ENCODE data around the gene ZNF512. TPM values are rescaled to one million over a fixed set of nuclear protein-coding genes. Genes with fewer than 3 reads are reported as not detected.
"Not testable (repeated sequence)": the region's sequence is repeated elsewhere in the genome, so short reads cannot be mapped to it uniquely, and the experiment has no call there.

The ZNF512 gene
- total RNA-seq, 1 donor from 2014 or later: 27.4 TPM

DNA sequence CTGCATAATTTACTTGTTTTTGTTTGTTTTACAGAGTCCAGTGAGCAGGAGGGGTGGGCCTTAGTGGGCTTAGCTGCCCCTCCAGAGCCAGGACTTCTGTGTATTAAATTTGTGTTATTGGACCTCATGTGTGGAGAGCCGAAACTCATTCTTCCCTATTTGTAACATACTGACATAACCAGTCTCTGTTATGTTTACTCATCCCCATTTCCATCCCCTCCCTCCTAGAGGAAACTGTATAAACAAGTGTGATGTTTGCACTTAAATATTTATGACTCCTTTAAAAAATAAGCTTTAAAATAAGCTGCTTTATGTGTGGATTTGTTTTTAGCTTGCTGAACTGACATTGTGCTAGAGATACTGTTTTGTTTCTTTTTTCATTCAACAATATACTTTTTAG, 13.8 kb downstream of the ZNF512 start:
- DNase-seq (ENCODE audit: low read depth): no peak
- H3K4me3 ChIP-seq (ENCODE audit: low read depth, low read length): no peak overlapping the region
- TF ChIP-seq, protein P1, sequence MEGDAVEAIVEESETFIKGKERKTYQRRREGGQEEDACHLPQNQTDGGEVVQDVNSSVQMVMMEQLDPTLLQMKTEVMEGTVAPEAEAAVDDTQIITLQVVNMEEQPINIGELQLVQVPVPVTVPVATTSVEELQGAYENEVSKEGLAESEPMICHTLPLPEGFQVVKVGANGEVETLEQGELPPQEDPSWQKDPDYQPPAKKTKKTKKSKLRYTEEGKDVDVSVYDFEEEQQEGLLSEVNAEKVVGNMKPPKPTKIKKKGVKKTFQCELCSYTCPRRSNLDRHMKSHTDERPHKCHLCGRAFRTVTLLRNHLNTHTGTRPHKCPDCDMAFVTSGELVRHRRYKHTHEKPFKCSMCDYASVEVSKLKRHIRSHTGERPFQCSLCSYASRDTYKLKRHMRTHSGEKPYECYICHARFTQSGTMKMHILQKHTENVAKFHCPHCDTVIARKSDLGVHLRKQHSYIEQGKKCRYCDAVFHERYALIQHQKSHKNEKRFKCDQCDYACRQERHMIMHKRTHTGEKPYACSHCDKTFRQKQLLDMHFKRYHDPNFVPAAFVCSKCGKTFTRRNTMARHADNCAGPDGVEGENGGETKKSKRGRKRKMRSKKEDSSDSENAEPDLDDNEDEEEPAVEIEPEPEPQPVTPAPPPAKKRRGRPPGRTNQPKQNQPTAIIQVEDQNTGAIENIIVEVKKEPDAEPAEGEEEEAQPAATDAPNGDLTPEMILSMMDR (conservative IDR thresholded peaks at IDR 0.05; ENCODE audit: low read depth, low read length): no peak

DNA sequence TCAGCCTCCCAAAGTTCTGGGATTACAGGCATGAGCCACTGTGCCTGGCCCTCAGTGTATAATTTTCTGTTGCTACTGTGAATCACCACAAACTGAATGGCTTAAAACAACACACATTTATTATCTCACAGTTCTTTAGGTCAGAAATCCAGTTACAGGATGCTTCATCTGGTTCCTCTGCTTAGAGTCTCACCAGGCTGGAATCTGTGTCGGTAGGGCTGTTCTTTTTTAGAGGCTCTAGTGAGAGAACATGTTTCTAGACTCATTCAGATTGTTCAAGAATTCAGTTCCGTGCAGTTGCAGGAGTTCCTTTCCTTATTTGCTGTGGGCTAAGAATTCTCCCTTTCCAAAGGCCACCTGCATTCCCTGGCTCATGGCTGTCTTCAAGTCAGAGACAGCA, 23.8 kb downstream of the ZNF512 start:
- TF ChIP-seq, protein P1 (conservative IDR thresholded peaks at IDR 0.05; ENCODE audit: low read depth, low read length): no peak

DNA sequence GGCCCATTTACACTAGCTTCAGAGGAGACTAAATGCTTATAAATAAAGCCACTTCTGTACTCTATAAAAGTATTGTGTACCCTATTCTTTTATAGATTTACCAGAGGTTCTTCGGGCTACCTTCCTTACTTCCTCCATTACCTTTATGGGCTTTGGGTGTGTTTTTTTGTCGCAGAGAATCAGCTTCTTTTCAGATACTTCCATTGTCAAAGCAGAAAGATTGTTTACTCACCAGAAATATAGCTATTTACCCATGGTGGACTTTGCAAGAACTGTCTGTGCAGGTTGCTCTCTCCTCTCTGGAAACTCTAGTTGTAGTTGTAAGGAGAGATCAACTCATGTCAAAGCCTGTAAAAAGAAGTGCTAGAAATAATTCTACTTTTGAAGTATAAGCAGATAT, 31.1 kb downstream of the ZNF512 start:
- DNase-seq (ENCODE audit: low read depth): no peak
- H3K4me3 ChIP-seq (ENCODE audit: low read depth, low read length): no peak overlapping the region
- TF ChIP-seq, protein P1 (conservative IDR thresholded peaks at IDR 0.05; ENCODE audit: low read depth, low read length): no peak

More for the DNA sequence above, 23.8 kb downstream of the ZNF512 start:
- no peak for DNase-seq (ENCODE audit: low read depth)
- no peak overlapping the region for H3K4me3 ChIP-seq (ENCODE audit: low read depth, low read length)

DNA sequence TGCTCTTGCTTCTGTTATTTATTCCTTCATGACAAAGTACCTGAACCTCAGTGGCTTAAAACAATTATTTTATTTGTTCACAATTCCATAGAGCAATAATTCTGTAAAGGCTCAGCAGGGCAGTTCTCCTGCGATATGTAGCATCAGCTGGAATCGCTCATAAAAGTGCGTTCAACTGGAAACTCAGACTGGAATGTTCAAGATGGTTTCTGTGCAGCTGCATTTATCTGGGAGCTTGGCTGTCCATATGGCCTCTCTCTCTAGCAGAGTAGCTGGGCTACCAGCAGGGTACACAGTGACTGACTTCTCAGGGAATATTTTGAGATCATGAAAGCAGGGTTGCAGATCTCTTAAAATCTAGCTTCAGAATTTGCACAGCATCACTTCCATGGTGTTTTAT, 32.5 kb downstream of the ZNF512 start:
- no peak overlapping the region for H3K4me3 ChIP-seq (ENCODE audit: low read depth, low read length)
- TF ChIP-seq, protein P1 (conservative IDR thresholded peaks at IDR 0.05; ENCODE audit: low read depth, low read length): no peak
- DNase-seq (ENCODE audit: low read depth): no peak

DNA sequence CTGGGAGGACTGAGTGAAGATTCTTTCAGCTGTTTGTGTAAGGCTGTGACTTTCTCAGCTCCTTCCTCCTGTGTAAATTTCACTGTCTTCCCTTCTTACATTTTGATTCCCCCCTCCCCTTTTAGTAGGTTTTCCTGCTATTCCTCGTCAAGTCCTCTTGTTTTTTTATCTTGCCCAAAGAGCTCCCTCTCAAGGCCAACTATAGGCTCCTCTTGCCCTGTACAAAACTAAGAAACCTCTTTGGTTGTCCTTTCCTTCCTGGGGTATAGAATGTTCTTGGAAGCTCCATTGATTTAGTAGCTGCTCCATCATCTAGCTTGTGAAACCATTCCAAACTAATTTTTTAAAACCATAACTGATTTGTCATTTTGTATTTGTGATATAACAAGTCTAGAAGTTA, 38.7 kb downstream of the ZNF512 start:
- TF ChIP-seq, protein P1 (conservative IDR thresholded peaks at IDR 0.05; ENCODE audit: low read depth, low read length): peak; percentile 18
- H3K4me3 ChIP-seq (ENCODE audit: low read depth, low read length): no peak overlapping the region
- no peak for DNase-seq (ENCODE audit: low read depth)

DNA sequence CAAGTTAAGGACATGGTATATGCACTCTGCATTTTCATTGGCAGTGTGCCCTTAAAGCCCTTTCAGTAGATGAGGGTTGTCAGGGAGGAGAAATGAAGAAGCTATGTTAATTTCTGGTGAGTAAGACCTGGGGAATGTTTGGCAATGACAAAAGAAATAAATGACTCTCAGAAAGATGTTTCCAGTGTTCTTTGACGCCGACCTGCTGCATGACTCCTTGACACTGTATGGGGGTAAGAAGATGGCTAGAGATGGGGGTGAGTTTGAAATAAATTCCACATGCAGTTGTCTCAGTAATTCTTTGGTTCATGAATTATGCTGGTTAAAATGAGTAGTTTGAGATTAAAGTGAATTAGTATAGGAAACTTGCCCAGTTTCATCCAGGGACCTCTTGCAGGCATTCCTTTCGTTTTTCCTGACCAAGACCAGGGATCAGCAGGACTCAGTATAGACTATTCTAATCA, 40.1 kb downstream of the ZNF512 start:
- TF ChIP-seq, protein P1 (conservative IDR thresholded peaks at IDR 0.05; ENCODE audit: low read depth, low read length): no peak
- H3K4me3 ChIP-seq (ENCODE audit: low read depth, low read length): no peak overlapping the region
- DNase-seq (ENCODE audit: low read depth): no peak

DNA sequence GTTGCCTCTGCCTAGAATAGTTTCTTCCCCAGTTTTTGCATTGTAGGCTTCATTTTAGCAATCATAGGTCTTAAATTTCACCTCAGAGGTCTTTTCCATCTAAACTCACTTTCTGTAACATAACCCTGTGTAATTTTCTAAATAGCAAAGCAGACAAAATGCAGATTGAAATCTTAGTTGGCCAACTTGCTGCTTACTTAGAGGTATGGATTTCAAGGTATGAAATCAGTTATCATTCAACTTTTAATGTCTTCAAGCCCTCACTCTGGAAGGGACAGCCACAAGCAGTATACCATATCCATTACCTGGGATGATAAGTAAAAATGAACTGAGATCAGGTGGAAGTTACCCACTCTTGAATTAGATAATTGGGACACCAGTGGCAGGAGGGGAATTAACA, 42.1 kb downstream of the ZNF512 start:
- DNase-seq (ENCODE audit: low read depth): no peak
- TF ChIP-seq, protein P1 (conservative IDR thresholded peaks at IDR 0.05; ENCODE audit: low read depth, low read length): no peak
- no peak overlapping the region for H3K4me3 ChIP-seq (ENCODE audit: low read depth, low read length)

DNA sequence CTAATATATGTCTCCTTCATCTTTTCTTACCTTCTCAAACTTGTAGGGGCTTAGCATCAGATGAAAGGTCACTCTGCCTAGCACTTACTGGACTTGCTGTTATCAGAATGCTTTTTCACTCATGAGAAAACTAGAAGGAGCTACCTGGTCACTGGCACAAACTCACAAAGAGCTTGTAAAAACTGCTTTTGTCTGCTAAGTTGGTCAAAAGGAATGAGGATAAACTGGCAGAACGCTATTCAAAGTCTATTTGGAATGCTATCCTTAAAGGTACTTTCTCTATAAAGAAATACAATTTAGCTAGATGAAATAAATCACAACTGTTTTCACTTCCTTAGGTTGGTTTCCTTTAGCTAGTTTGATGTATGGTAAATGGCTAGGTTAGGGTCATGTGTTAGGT, 43.5 kb downstream of the ZNF512 start:
- DNase-seq (ENCODE audit: low read depth); H3K4me3 ChIP-seq (ENCODE audit: low read depth, low read length): not testable (repeated sequence)

DNA sequence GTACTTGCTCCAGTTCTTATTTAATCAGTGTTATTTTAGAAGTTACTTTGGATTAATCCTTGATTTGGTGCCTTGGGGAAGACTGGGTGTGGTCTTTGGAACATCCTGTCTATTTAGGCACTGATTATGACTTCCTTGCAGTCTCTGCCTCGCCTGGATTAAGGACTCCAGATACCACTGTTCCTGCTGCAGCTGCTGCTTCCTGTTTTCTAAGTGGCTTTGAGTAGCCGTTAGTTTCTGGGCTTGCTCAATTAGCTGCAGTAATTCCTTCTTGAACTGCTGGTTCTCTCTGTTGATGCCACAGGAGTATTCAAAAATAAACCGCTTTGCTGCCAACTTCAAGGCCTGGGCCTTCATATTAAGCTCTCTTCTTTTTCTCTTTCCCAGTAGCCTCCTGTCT, 44.1 kb downstream of the ZNF512 start:
- H3K4me3 ChIP-seq (ENCODE audit: low read depth, low read length); DNase-seq (ENCODE audit: low read depth): not testable (repeated sequence)

Data from epithelial cell of proximal tubule (primary cell).